ENCODE measurements around the gene CAMK1G. TPM values are rescaled to one million over a fixed set of nuclear protein-coding genes. Genes with fewer than 3 reads are reported as not detected.

CAMK1G gene
- total and polyA plus RNA-seq, 11 donors = 0.30 to 0.48 TPM; not detected in 9

DNA sequence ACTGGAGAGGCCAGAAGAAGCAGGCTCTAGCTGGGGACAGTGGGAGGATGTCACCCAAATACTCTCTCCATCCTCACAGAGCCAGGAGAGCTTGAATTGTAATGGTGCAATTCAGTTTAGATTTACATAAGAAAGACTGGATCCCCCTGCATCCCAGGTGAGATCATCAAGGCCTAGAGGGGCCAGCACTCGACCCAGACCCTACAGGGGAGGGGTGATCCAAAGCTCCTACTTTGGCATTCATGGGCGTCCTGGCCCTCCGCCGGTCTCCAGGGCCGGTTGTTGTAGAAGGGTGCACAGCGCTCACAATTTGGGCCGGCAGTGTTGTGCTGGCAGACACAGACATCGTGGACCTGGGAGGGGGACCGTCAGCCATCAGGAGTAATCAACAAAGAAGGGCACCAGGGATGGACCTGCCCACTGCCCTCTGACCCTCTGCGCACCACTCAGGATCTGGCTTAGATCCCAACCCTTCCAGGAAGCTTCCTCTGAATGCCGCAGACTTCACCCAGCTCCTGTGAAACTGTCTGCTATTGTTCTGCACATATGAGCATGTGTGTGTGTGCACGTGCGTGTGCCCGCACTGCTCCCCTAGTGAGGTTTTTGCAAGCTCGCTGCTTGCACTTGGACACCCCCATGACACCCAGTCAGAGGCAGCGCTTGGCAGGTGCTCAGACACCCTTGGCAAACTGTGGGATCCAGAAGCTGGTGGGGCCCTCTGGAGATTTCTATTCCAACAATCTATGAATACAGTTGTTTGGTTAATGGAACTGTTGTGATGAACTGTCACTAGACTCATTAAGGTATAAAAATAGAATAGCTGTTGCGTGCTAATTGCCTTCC, 47.1 kb downstream of the CAMK1G start:
- Histone ChIP-seq H3K27ac (peak overlapping the region in 2 of 12 donors; percentile 3 to 8), H3K27me3 (no peaks in the 10 kb centered on the region), H3K36me3 (no peaks in the 10 kb centered on the region), H3K4me1 (peaks cover 0 to 47% (median 34%) of the 10 kb centered on the region in 12 donors), H3K4me3 (no peak overlapping the region), H3K9me3 (no peaks in the 10 kb centered on the region)
- ATAC-seq (peak in 1 of 4 donors; percentile 18), DNase-seq (peak in 2 of 5 donors; percentile 23 to 54)
- TF ChIP-seq, protein P1, sequence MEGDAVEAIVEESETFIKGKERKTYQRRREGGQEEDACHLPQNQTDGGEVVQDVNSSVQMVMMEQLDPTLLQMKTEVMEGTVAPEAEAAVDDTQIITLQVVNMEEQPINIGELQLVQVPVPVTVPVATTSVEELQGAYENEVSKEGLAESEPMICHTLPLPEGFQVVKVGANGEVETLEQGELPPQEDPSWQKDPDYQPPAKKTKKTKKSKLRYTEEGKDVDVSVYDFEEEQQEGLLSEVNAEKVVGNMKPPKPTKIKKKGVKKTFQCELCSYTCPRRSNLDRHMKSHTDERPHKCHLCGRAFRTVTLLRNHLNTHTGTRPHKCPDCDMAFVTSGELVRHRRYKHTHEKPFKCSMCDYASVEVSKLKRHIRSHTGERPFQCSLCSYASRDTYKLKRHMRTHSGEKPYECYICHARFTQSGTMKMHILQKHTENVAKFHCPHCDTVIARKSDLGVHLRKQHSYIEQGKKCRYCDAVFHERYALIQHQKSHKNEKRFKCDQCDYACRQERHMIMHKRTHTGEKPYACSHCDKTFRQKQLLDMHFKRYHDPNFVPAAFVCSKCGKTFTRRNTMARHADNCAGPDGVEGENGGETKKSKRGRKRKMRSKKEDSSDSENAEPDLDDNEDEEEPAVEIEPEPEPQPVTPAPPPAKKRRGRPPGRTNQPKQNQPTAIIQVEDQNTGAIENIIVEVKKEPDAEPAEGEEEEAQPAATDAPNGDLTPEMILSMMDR (IDR thresholded peaks at IDR 0.05) = no peak
- TF ChIP-seq POLR2A (IDR thresholded peaks at IDR 0.05) = no peak
- WGBS, 4 donors = 58 to 72% (median 61%) methylated on average over 16 to 17 of the region's 17 CpGs
- intact Hi-C loops (cut with DNase I) = loop anchor here in 3 of 10 donors (2.0 to 10.0 kb wide), 3 partner anchors 62 to 117 kb away; no protein-coding TSS in a partner anchor

DNA sequence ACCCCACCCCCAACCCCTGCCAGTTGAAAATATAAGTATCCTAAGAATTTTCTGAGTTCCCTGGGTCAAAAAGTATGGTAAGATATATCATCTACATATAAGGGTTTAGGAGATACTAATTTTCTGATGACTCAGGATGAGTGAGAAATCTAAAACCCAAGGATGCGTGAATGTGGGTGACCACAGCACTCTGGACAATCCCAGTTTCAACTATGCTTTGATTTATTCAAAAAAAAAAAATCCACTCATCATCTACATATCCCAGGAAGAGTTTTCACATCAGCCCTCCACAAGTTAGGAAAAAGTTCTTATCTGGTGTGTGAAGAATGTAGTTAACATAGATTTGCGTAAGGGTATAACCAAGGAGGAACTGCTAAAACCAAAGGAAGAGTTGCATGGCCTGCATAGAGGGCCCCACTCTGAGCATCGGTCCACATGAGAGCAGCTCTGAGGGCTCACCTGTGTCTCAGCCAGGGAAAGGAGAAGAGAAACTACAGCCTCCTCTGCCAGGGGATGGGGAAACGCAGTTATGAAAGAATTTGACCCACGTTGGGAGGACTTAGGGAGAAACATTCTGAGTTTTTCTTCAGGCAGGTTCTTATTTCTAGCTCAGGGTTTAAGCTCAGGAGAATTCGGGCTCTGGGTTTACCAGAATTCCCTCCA, 50.0 kb downstream of the CAMK1G start:
- no peaks in the 10 kb centered on the region for H3K27me3 ChIP-seq
- no peaks in the 10 kb centered on the region for H3K9me3 ChIP-seq
- no peak overlapping the region for H3K27ac ChIP-seq
- no peak for DNase-seq
- no peak for ATAC-seq
- intact Hi-C loops (cut with DNase I) = loop anchor here in 2 of 10 donors (5.0 to 10.0 kb wide), 2 partner anchors 111 to 114 kb away; no protein-coding TSS in a partner anchor
- 84 to 99% (median 96%) methylated on average over 6 of the region's 6 CpGs for WGBS, 4 donors
- TF ChIP-seq, protein P1 (IDR thresholded peaks at IDR 0.05) = no peak
- TF ChIP-seq POLR2A (IDR thresholded peaks at IDR 0.05) = no peak
- no peaks in the 10 kb centered on the region for H3K36me3 ChIP-seq
- H3K4me1 ChIP-seq = peaks cover 0 to 31% (median 14%) of the 10 kb centered on the region in 12 donors
- H3K4me3 ChIP-seq = no peak overlapping the region

DNA sequence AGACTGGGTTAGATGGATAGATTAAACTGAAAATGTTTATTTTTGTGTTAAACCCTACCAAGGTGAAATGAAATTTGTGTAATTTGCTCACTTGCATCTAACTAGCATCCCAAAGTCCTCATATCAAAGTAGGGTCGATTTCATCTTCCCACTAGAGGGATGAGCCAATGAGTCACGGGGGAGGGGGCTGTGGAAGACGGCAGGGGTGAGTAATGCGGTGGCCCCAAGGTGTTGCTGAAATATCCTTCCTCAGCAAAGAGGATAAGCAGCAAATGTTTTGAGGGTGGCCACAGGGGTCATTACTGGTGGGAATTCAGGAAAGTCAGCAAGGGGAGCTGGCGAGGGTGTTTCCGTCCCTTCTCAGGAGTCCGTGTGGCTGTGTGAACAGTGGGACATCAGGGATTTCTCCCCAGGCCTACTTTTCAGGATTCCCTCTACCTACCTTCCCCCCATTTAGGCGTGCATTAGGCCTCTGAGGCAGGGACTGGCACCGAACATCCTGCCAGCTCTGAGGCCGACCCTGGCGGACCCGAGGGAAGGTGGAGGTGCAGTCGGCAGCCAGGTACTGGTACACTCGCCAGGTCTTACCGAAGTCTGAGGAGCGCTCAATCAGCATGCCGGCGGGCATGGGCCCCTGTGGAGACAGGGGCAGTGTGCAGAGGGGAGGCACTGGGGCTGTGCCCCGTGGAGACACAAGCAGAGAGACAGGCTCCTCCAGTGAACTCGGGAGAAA, 50.7 kb downstream of the CAMK1G start:
- intact Hi-C loops (cut with DNase I) = loop anchor here in 2 of 10 donors (5.0 to 10.0 kb wide), 2 partner anchors 111 to 113 kb away; no protein-coding TSS in a partner anchor
- TF ChIP-seq, protein P1 (IDR thresholded peaks at IDR 0.05) = no peak
- TF ChIP-seq POLR2A (IDR thresholded peaks at IDR 0.05) = no peak
- 87 to 94% (median 90%) methylated on average over 19 to 20 of the region's 20 CpGs for WGBS, 4 donors
- no peaks in the 10 kb centered on the region for H3K9me3 ChIP-seq
- ATAC-seq (no peak), DNase-seq (peak in 1 of 5 donors; percentile 2)
- no peaks in the 10 kb centered on the region for H3K27me3 ChIP-seq
- H3K4me3 ChIP-seq = no peak overlapping the region
- H3K36me3 ChIP-seq = no peaks in the 10 kb centered on the region
- peaks cover 0 to 31% (median 14%) of the 10 kb centered on the region in 12 donors for H3K4me1 ChIP-seq
- H3K27ac ChIP-seq = no peak overlapping the region

Measured in heart left ventricle (tissue), 16 donors.